ENCODE measurements around the gene AGRN.

GRCh38 chr1:1033731-1034438, 14.0 kb downstream of the AGRN start:
- no peak for TF ChIP-seq POLR2A (IDR thresholded peaks at IDR 0.05; ENCODE audit: low read length)
- TF ChIP-seq GATA1 (IDR thresholded peaks at IDR 0.05; ENCODE audit: low read depth, low read length): no peak

All from erythroblast (primary cell).